KOPT-K1 (cell line): ENCODE results near the gene HBA2.
"Not testable (repeated sequence)": the region's sequence is repeated elsewhere in the genome, so short reads cannot be mapped to it uniquely, and the experiment has no call there.

Experiments used
- H3K27ac ChIP-seq: fragments of 200-600 bp; sonication (generic); 2 replicates; pipeline ENCODE4 v1.5.1; 2016; ENCODE audit warnings: antibody characterized with exemption, mild to moderate bottlenecking, low read depth, low read length; ENCODE audit not compliant: poor library complexity, severe bottlenecking
- H3K36me3 ChIP-seq: fragments of 200-600 bp; sonication (generic); 2 replicates; pipeline ENCODE4 v1.5.1; 2017; ENCODE audit warnings: antibody characterized with exemption, mild to moderate bottlenecking, low read length, moderate library complexity; ENCODE audit not compliant: insufficient read depth
- H3K9me3 ChIP-seq: fragments of 200-600 bp; sonication (generic); 2 replicates; pipeline ENCODE4 v1.5.1; 2017; ENCODE audit warnings: antibody characterized with exemption, low read length, mild to moderate bottlenecking; ENCODE audit not compliant: insufficient read depth, poor library complexity, severe bottlenecking

Gene HBA2

GRCh38 chr16:172374-172941 lies at the start of gene HBA2:
Gene HBA2, plus strand, starts transcription at chr16:172876. Its CDS starts 37 bp downstream, at chr16:172913.
- H3K9me3 ChIP-seq, H3K27ac ChIP-seq, H3K36me3 ChIP-seq: not testable (repeated sequence)

- H3K36me3 ChIP-seq, result peaks cover 20% of the 10 kb centered on the region; the same call in 1 of the 2 replicates
- not testable (repeated sequence) for H3K27ac ChIP-seq, H3K9me3 ChIP-seq
Measured at GRCh38 chr16:123558-124350, 48.9 kb upstream of the HBA2 start.

GRCh38 chr16:125011-125410 lies 47.7 kb upstream of the HBA2 start:
- peaks cover 20% of the 10 kb centered on the region; the same call in 1 of the 2 replicates for H3K36me3 ChIP-seq
- H3K9me3 ChIP-seq, result no peaks in the 10 kb centered on the region
- H3K27ac ChIP-seq, result no peak overlapping the region

GRCh38 chr16:129075-129474 lies 43.6 kb upstream of the HBA2 start:
- Histone ChIP-seq H3K27ac (peak overlapping the region; percentile 41), H3K36me3 (peaks cover 8% of the 10 kb centered on the region; the same call in 1 of the 2 replicates), H3K9me3 (no peaks in the 10 kb centered on the region)

- Histone ChIP-seq H3K9me3 (no peaks in the 10 kb centered on the region), H3K27ac (no peak overlapping the region), H3K36me3 (no peaks in the 10 kb centered on the region)
Measured at GRCh38 chr16:130533-131173, 42.0 kb upstream of the HBA2 start.

GRCh38 chr16:132120-132519 lies 40.6 kb upstream of the HBA2 start:
- no peaks in the 10 kb centered on the region for H3K36me3 ChIP-seq
- H3K9me3 ChIP-seq, result no peaks in the 10 kb centered on the region
- H3K27ac ChIP-seq, result no peak overlapping the region

GRCh38 chr16:133716-134115 lies 39.0 kb upstream of the HBA2 start:
- Histone ChIP-seq H3K27ac (no peak overlapping the region), H3K9me3 (no peaks in the 10 kb centered on the region), H3K36me3 (no peaks in the 10 kb centered on the region)

- Histone ChIP-seq H3K36me3 (no peaks in the 10 kb centered on the region), H3K9me3 (no peaks in the 10 kb centered on the region), H3K27ac (peak overlapping the region; percentile 77)
Measured at GRCh38 chr16:138049-138417, 34.6 kb upstream of the HBA2 start.

- no peaks in the 10 kb centered on the region for H3K9me3 ChIP-seq
- H3K36me3 ChIP-seq, result no peaks in the 10 kb centered on the region
Measured at GRCh38 chr16:140175-140857, 32.4 kb upstream of the HBA2 start.

GRCh38 chr16:142405-142967 lies 30.2 kb upstream of the HBA2 start:
- Histone ChIP-seq H3K9me3 (no peaks in the 10 kb centered on the region), H3K27ac (no peak overlapping the region), H3K36me3 (no peaks in the 10 kb centered on the region)

More at GRCh38 chr16:140175-140857, 32.4 kb upstream of the HBA2 start:
- H3K27ac ChIP-seq, result no peak overlapping the region

- Histone ChIP-seq H3K9me3 (no peaks in the 10 kb centered on the region), H3K27ac (no peak overlapping the region), H3K36me3 (no peaks in the 10 kb centered on the region)
Measured at GRCh38 chr16:143047-143446, 29.6 kb upstream of the HBA2 start.

GRCh38 chr16:143456-143855 lies 29.2 kb upstream of the HBA2 start:
- Histone ChIP-seq H3K9me3 (no peaks in the 10 kb centered on the region), H3K27ac (no peak overlapping the region), H3K36me3 (no peaks in the 10 kb centered on the region)

GRCh38 chr16:144797-145252 lies 27.9 kb upstream of the HBA2 start:
- Histone ChIP-seq H3K9me3 (no peaks in the 10 kb centered on the region), H3K36me3 (no peaks in the 10 kb centered on the region), H3K27ac (no peak overlapping the region)

- Histone ChIP-seq H3K27ac (no peak overlapping the region), H3K9me3 (no peaks in the 10 kb centered on the region), H3K36me3 (no peaks in the 10 kb centered on the region)
Measured at GRCh38 chr16:146646-147045, 26.0 kb upstream of the HBA2 start.
